ENCODE measurements around the gene GPR39. TPM values are rescaled to one million over a fixed set of nuclear protein-coding genes. Genes with fewer than 3 reads are reported as not detected.
"Not testable (repeated sequence)": the region's sequence is repeated elsewhere in the genome, so short reads cannot be mapped to it uniquely, and the experiment has no call there.

Gene GPR39
- total RNA-seq, 2 experiments from 2014 or later = not detected

DNA sequence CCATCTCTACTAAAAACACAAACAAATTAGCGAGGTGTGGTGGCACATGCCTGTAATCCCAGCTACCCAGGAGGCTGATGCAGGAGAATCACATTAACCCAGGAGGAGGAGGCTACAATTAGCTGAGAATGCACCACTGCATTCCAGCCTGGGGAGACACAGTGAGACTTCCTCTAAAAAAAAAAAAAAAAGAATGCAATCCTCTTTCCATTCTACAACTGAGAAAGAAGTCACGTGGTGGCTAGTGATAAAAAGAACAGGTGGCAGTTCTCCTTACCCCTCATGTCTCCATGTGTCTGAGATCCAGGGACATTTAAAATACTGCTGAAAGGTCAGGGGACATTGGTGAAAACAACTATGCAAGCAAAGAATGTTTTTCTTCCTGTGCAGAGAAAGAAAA, 24.4 kb upstream of the GPR39 start:
- Mint-ChIP-seq H3K4me3 (no peak overlapping the region), H3K4me1 (ENCODE audit: low read depth) (no peaks in the 10 kb centered on the region), H3K27me3 (no peaks in the 10 kb centered on the region), H3K9me3 (no peaks in the 10 kb centered on the region), H3K27ac (no peak overlapping the region), H3K36me3 (no peaks in the 10 kb centered on the region)
- no peak for DNase-seq
- POLR2A ChIA-PET = no interaction called here
- CTCF ChIA-PET = no interaction called here
- intact Hi-C loops (cut with micrococcal nuclease) = no loop called here

DNA sequence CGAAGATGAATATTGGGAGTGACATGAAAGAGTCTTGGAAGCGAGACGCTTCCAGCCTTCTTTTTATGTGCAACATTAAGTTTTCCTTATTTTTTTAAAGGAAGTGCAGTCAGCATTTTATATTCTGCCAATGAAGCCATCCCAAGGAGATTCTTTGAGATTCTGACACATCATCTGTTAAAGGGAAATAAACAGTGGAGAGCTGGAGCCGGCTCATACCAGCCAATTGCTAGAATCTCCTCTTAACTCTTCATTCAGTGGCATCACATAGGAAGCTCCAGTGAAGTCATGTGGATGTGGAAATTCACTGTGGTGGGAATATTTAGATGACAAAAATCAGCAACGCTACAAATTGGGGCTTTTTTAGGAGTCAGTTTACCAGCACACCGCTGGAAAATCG, 23.7 kb upstream of the GPR39 start:
- no peaks in the 10 kb centered on the region for H3K27me3 Mint-ChIP-seq
- no peak overlapping the region for H3K27ac Mint-ChIP-seq
- ChIA-PET CTCF (no interaction called here), POLR2A (no interaction called here)
- no peaks in the 10 kb centered on the region for H3K4me1 Mint-ChIP-seq (ENCODE audit: low read depth)
- intact Hi-C loops (cut with micrococcal nuclease) = no loop called here
- H3K36me3 Mint-ChIP-seq = no peaks in the 10 kb centered on the region
- no peak overlapping the region for H3K4me3 Mint-ChIP-seq
- DNase-seq = no peak
- no peaks in the 10 kb centered on the region for H3K9me3 Mint-ChIP-seq

DNA sequence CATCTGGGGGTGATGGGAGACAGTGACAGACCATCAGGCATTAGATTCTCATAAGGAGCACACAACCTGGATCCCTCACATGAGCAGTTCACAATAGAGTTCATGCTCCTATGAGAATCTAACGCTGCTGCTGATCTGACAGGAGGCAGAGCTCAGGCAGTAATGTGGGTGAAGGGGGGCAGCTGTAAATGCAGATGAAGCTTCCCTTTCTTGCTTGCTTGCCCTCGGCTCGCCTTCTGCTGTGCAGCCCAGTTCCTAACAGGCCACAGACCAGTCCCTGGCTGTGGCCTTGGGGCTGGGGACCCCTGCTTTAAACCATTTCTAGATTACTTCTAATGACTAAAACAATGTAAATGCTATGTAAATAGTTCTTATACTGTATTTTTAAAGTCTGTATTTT, 19.6 kb upstream of the GPR39 start:
- H3K4me3 Mint-ChIP-seq; H3K36me3 Mint-ChIP-seq; H3K4me1 Mint-ChIP-seq (ENCODE audit: low read depth); DNase-seq; POLR2A ChIA-PET; intact Hi-C loops (cut with micrococcal nuclease); H3K27me3 Mint-ChIP-seq; H3K27ac Mint-ChIP-seq; H3K9me3 Mint-ChIP-seq; CTCF ChIA-PET: not testable (repeated sequence)

DNA sequence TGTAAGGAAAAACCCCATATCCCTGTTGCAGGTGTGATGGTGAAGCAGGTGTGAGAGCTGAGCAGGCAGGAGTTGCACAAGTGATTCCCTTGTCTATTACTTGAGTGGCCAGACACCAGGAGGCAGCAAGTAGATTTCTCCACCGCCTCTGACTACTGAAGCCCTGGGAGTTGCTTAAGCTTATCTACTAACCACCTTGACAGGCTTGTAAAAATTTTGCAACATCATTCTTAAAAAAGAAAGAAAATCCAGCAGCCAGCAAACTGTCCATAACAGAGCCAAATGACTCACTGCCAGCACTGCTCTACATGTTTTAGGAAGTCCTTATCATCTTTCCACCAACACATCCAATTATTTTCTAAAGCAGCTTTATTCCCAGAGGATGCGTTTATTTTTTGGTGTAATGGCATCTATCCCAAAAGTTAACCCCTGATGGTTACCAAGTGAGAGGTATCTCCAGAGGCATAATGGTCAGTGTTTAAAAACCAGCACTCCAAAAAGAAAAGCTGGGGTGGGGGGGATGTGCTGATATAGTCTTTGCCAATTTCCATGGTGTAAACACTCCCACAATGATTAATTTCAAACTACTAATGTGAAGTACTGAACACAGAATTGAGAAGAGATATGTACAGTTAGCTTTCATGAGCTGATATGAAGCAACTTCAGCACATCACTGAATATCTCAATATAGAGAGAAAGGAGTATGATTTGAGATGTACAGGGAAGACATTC, 16.3 kb upstream of the GPR39 start:
- CTCF ChIA-PET = no interaction called here
- POLR2A ChIA-PET = no interaction called here
- no peak for DNase-seq
- intact Hi-C loops (cut with micrococcal nuclease) = no loop called here
- peaks cover 3% of the 10 kb centered on the region for H3K9me3 Mint-ChIP-seq
- H3K27ac Mint-ChIP-seq = no peak overlapping the region
- no peaks in the 10 kb centered on the region for H3K27me3 Mint-ChIP-seq
- H3K36me3 Mint-ChIP-seq = no peaks in the 10 kb centered on the region
- H3K4me1 Mint-ChIP-seq (ENCODE audit: low read depth) = no peaks in the 10 kb centered on the region
- no peak overlapping the region for H3K4me3 Mint-ChIP-seq

DNA sequence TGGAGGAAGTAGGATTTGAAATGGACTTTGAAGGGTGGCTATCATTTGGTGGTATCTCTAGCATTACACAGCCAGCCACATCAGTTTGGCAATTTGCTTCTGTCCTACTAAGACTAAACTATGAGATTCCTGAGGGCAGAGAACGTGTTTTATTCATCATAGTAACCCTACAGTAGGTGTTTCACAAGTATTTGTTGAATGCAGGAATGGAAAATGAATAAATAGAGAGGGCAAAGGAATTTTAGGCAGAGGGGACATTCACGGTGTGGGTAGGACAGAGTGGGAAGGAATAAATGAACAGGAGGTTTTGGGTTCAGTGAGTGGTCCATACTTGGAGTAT, 15.7 kb upstream of the GPR39 start:
- Mint-ChIP-seq H3K36me3 (no peaks in the 10 kb centered on the region), H3K4me3 (no peak overlapping the region)
- POLR2A ChIA-PET = no interaction called here

DNA sequence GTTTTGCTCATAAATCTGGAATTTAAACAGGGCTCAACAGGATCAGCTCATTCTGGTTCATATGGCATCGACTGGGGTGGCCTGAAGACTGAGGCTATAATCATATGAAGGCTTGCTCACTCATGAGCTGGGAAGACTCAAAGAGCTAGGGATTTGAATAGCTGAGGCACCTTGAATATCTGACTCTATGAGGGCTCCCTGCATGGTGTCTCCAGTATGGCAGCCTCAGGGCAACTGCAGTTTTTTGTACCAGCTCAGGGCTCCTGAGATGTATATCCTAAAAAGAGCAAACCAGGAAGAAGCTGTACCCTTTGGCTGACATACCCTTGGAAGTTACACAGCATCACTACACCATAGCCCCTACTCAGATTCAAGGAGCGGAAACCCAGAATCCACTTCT, 15.3 kb upstream of the GPR39 start:
- ChIA-PET CTCF (no interaction called here), POLR2A (interaction anchor here (0.6 kb wide), 1 partner anchor 1629 kb away, joined by 3 read pairs; no protein-coding TSS in a partner anchor)
- H3K4me3 Mint-ChIP-seq = no peak overlapping the region
- intact Hi-C loops (cut with micrococcal nuclease) = no loop called here
- H3K27ac Mint-ChIP-seq = no peak overlapping the region
- DNase-seq = no peak
- H3K27me3 Mint-ChIP-seq = no peaks in the 10 kb centered on the region
- H3K4me1 Mint-ChIP-seq (ENCODE audit: low read depth) = no peaks in the 10 kb centered on the region
- H3K9me3 Mint-ChIP-seq = peaks cover 6% of the 10 kb centered on the region
- no peaks in the 10 kb centered on the region for H3K36me3 Mint-ChIP-seq

More for the DNA sequence above, 15.7 kb upstream of the GPR39 start:
- intact Hi-C loops (cut with micrococcal nuclease) = no loop called here
- Mint-ChIP-seq H3K27me3 (no peaks in the 10 kb centered on the region), H3K4me1 (ENCODE audit: low read depth) (no peaks in the 10 kb centered on the region), H3K9me3 (peaks cover 4% of the 10 kb centered on the region), H3K27ac (no peak overlapping the region)
- CTCF ChIA-PET = no interaction called here
- no peak for DNase-seq

DNA sequence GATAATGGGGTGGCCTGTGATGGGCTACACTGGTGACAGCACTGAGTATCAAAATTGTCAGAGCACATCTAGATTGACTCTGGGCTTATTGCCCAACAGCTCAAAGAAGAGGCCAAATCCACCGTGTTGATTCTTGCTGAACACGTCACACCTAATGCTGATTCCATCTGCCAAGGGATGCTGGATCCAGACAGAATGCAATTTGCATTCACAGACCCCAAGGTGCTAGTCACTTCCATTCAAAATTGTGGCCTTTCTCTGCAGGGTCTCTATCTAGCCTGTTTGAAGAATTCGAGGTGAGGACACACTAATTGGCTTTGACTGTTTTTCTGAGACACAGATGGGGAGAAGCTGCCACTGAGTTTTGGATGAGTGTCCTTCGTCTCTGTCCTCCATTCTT, 13.5 kb upstream of the GPR39 start:
- ChIA-PET CTCF (no interaction called here), POLR2A (no interaction called here)
- H3K4me3 Mint-ChIP-seq = no peak overlapping the region
- H3K27me3 Mint-ChIP-seq = no peaks in the 10 kb centered on the region
- H3K9me3 Mint-ChIP-seq = peaks cover 6% of the 10 kb centered on the region
- DNase-seq = no peak
- intact Hi-C loops (cut with micrococcal nuclease) = no loop called here
- H3K4me1 Mint-ChIP-seq (ENCODE audit: low read depth) = no peaks in the 10 kb centered on the region
- no peak overlapping the region for H3K27ac Mint-ChIP-seq
- H3K36me3 Mint-ChIP-seq = no peaks in the 10 kb centered on the region

DNA sequence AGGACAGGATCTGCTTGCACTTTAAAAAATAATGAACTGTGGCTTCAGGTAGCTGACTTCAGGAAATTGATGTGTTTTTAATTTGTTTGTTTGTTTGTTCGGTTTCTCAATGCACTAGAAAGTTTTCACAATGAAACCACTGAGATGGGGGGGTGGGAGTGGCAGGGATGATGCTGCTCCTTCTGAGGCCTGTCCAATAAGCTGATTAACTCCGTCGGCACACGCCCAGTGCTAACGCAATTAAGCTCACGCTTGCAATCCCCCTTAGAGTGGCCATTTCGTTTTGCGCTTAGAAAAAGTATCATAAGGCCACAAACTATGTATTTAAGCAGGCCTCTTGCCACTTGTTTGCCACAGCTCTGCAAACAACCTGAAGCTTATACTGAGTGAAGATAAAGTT, 12.5 kb upstream of the GPR39 start:
- Mint-ChIP-seq H3K4me3 (no peak overlapping the region), H3K4me1 (ENCODE audit: low read depth) (no peaks in the 10 kb centered on the region), H3K27ac (no peak overlapping the region), H3K36me3 (no peaks in the 10 kb centered on the region), H3K9me3 (peaks cover 6% of the 10 kb centered on the region), H3K27me3 (no peaks in the 10 kb centered on the region)
- POLR2A ChIA-PET = no interaction called here
- DNase-seq = no peak
- CTCF ChIA-PET = no interaction called here
- intact Hi-C loops (cut with micrococcal nuclease) = no loop called here

DNA sequence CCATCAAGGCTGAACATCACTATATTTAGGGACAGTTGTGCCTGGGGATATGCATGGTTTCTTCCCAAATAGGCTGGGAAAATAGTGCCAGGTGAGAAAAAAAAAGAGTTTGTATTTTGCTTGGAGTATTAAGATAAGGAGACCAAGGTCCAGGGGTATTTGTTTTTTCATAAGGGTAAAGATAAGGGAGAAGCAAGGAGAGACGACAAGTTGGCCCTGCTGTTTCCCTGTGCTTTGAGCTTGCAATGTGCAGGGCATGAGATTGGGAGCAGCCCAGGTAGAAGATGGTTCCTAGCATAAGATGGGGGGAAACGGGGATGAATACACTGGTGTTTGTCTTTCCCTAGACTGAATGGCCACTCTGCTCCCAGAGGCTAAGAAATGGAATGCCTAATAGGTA, 8.8 kb upstream of the GPR39 start:
- Mint-ChIP-seq H3K27ac (no peak overlapping the region), H3K4me3 (no peak overlapping the region), H3K9me3 (peaks cover 8% of the 10 kb centered on the region), H3K36me3 (no peaks in the 10 kb centered on the region), H3K4me1 (ENCODE audit: low read depth) (no peaks in the 10 kb centered on the region), H3K27me3 (no peaks in the 10 kb centered on the region)
- intact Hi-C loops (cut with micrococcal nuclease) = no loop called here
- no peak for DNase-seq
- POLR2A ChIA-PET = no interaction called here
- CTCF ChIA-PET = no interaction called here

DNA sequence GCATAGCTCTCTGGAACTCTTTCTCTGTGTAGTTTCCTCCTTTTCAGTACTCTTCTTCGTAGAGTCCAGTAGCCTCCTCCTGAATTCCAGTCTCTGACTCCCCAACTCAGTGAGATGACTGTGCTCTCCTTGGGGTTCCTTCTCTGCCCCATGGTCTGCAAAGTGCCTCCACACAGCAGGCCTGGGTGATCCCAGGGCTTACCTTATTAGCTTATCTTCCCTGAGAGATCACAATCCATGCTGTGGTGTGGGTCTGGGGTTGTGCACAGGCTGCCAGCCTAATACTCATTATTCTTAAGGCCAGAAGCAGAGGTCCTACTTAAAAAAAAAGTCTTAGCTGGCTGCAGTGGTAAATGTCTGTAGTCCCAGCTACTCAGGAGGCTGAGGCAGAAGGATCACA, 4.6 kb upstream of the GPR39 start:
- intact Hi-C loops (cut with micrococcal nuclease) = no loop called here
- Mint-ChIP-seq H3K9me3 (peaks cover 2% of the 10 kb centered on the region), H3K36me3 (no peaks in the 10 kb centered on the region), H3K27me3 (peaks cover 5% of the 10 kb centered on the region), H3K4me1 (ENCODE audit: low read depth) (no peaks in the 10 kb centered on the region), H3K4me3 (no peak overlapping the region), H3K27ac (no peak overlapping the region)
- ChIA-PET CTCF (interaction anchor here (0.7 kb wide), 1 partner anchor 1407 kb away, joined by 3 read pairs; no protein-coding TSS in a partner anchor), POLR2A (no interaction called here)
- no peak for DNase-seq

DNA sequence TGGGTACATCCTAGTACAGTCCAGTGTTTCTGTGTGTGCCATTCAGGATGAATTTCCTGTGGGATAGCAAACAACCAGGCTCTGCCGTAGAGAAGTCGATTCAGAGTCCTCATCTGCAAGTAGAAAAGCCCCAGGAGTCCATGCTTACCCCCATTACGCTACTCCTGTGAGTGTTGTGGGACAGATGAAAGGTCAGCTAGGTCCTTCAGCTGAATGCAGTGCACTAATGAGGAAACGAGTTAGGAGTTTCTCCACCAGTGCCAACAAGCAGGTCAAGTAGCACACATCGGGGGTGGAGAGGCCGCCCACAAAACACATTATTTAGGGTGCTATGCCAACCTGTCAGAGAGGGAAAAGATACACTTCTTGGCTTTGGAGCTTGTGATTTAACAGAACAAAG, 2.5 kb upstream of the GPR39 start:
- Mint-ChIP-seq H3K36me3 (no peaks in the 10 kb centered on the region), H3K27me3 (peaks cover 9% of the 10 kb centered on the region), H3K4me1 (ENCODE audit: low read depth) (no peaks in the 10 kb centered on the region), H3K4me3 (no peak overlapping the region), H3K9me3 (peaks cover 2% of the 10 kb centered on the region), H3K27ac (no peak overlapping the region)
- ChIA-PET POLR2A (no interaction called here), CTCF (no interaction called here)
- DNase-seq = no peak
- intact Hi-C loops (cut with micrococcal nuclease) = no loop called here

DNA sequence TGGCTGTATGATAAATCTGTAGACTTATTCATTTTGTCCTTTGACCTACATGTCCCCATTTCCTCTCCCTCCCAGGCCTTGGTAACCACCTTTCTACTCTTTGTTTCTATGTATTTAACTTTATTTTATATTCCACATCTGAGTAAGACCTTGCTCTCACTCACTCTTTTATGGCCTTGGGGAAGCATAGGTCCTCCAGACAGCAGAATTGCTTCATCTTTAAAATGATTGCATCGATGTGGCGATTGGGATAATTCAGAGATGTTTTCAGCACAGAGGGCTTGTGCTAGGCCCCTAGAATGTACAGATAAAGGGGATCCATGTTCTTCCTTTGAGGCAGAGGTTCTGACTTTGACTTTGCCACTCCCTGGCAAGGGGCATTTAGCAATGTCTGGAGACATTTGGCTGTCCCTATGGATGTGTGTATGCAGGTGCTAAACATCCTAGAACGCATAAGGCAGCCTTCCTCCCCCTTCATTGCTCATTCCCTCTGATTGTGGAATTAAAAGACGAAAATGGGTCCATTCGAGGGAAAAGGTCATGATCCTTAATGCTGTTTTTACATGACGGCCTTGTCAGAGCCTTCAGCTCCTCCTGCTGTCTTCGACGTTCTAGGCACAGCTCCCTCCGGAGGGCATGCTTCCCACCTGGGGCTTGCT, 1.2 kb upstream of the GPR39 start:
- peaks cover 9% of the 10 kb centered on the region for H3K27me3 Mint-ChIP-seq
- no peaks in the 10 kb centered on the region for H3K36me3 Mint-ChIP-seq
- no peak overlapping the region for H3K27ac Mint-ChIP-seq
- no peak overlapping the region for H3K4me3 Mint-ChIP-seq
- intact Hi-C loops (cut with micrococcal nuclease) = no loop called here
- H3K9me3 Mint-ChIP-seq = peaks cover 2% of the 10 kb centered on the region
- ChIA-PET POLR2A (no interaction called here), CTCF (no interaction called here)
- no peak for DNase-seq
- H3K4me1 Mint-ChIP-seq (ENCODE audit: low read depth) = no peaks in the 10 kb centered on the region

DNA sequence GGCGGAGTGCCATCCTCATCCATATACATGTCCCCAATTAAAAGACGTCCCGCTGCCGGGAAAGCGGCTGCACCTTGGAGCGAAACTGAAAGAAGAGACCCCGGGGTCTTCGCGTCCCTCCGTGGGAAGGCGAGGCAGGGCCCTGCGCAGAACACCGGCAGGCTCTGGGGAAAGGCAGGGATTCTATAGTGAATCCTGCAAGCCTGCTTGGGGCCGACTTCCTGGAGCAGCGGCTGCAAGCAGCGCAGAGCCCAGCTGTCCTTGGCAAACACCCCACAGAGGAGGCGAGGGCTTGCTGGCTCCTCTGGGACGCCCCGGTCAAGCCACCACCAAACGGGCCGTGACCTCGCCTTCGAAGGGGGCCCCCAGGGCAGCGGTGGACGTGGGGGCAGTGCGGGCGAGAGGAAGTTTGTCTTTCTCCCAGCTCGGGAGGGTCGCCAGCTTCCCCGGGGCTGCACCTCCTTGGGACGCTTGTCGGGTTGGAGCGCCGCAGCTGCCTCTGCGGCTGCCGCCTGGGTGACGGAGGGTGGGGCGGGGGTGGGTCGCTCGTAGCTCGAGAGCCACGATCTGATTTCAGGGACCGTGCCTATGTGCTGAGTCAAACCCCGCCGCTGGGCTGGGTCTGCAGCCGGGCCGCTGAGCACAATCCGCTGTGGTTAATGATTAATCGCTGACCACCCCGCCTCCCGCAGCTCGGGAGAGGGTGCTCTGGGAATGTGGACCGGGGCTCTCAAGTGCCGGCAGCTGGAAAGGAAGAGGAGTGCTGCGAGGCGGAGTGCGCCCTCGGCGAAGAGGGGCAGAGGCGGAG, 486 bp upstream of the GPR39 start:
- CTCF ChIA-PET = no interaction called here
- DNase-seq = no peak

More for the DNA sequence above, 486 bp upstream of the GPR39 start:
- no peak overlapping the region for H3K4me3 Mint-ChIP-seq
- peaks cover 9% of the 10 kb centered on the region for H3K27me3 Mint-ChIP-seq
- H3K4me1 Mint-ChIP-seq (ENCODE audit: low read depth) = no peaks in the 10 kb centered on the region
- no peaks in the 10 kb centered on the region for H3K36me3 Mint-ChIP-seq
- no peaks in the 10 kb centered on the region for H3K9me3 Mint-ChIP-seq
- intact Hi-C loops (cut with micrococcal nuclease) = no loop called here
- POLR2A ChIA-PET = no interaction called here
- H3K27ac Mint-ChIP-seq = no peak overlapping the region

All from activated CD4-positive, alpha-beta memory T cell treated with anti-CD3 and anti-CD28 coated beads for 36 hours (primary cell).